Nephron (organoid): ENCODE measurements around the gene SLC9A3.

Experiments
- H3K27ac Mint-ChIP-seq, 3 experiments: 2 replicates each; pipeline ENCODE4 v1.8.0; 2020; ENCODE audit warnings: mixed read lengths in 3 of 3, mild to moderate bottlenecking in 2 of 3, moderate library complexity in 1 of 3
- H3K27me3 Mint-ChIP-seq: 2 replicates; pipeline ENCODE4 v1.8.0; 2021; ENCODE audit warnings: low read depth, mild to moderate bottlenecking, moderate library complexity, mixed read lengths
- H3K36me3 Mint-ChIP-seq: 2 replicates; pipeline ENCODE4 v1.8.0; 2020; ENCODE audit warnings: low read depth, mixed read lengths
- H3K4me1 Mint-ChIP-seq: 2 replicates; pipeline ENCODE4 v1.8.0; 2020; ENCODE audit warnings: mixed read lengths
- H3K4me3 Mint-ChIP-seq, 3 experiments: 2 replicates each; pipeline ENCODE4 v1.8.0; 2020; ENCODE audit warnings: mild to moderate bottlenecking in 3 of 3, mixed read lengths in 3 of 3, moderate library complexity in 2 of 3
- H3K9me3 Mint-ChIP-seq: 2 replicates; pipeline ENCODE4 v1.8.0; 2020; ENCODE audit warnings: mixed read lengths
- TF ChIP-seq, protein P1 (sequence below), 3 experiments: fragments of 200-600 bp; sonication (generic); IDR thresholded peaks; one replicate each; pipeline ENCODE4 v1.5.0; 2021; ENCODE audit warnings: antibody characterized with exemption in 3 of 3; ENCODE audit not compliant: unreplicated experiment in 3 of 3

Gene SLC9A3

GRCh38 chr5:483434-484140 is 40.7 kb downstream of the SLC9A3 start:
- H3K9me3 Mint-ChIP-seq, result no peaks in the 10 kb centered on the region
- H3K27ac Mint-ChIP-seq, result no peak overlapping the region
- H3K4me1 Mint-ChIP-seq, result no peaks in the 10 kb centered on the region
- H3K4me3 Mint-ChIP-seq, result no peak overlapping the region
- TF ChIP-seq, protein P1, sequence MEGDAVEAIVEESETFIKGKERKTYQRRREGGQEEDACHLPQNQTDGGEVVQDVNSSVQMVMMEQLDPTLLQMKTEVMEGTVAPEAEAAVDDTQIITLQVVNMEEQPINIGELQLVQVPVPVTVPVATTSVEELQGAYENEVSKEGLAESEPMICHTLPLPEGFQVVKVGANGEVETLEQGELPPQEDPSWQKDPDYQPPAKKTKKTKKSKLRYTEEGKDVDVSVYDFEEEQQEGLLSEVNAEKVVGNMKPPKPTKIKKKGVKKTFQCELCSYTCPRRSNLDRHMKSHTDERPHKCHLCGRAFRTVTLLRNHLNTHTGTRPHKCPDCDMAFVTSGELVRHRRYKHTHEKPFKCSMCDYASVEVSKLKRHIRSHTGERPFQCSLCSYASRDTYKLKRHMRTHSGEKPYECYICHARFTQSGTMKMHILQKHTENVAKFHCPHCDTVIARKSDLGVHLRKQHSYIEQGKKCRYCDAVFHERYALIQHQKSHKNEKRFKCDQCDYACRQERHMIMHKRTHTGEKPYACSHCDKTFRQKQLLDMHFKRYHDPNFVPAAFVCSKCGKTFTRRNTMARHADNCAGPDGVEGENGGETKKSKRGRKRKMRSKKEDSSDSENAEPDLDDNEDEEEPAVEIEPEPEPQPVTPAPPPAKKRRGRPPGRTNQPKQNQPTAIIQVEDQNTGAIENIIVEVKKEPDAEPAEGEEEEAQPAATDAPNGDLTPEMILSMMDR (IDR thresholded peaks at IDR 0.05; ENCODE audit: unreplicated experiment in 3 of 3), result no peak
- H3K27me3 Mint-ChIP-seq, result peaks cover 4% of the 10 kb centered on the region
- H3K36me3 Mint-ChIP-seq, result no peaks in the 10 kb centered on the region

DNA sequence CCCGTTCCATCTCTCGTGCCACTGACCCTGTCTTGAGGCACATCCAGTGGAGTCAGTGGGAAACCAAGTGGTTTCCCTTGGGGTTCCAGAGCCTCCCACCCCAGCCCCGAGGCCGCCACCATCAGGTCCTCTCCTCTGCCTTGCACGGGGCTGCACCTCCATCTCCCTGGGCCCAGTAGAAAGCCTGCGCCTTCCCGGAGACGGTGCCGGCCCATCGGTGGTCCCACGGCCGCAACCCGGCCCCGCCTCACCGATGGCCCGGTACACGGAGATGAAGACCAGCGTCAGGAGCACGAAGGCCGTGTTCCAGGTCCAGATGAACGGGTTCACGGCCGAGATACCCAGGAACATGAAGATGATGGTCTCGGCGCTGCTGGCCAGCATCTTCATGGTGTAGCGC is 41.2 kb downstream of the SLC9A3 start:
- no peaks in the 10 kb centered on the region for H3K9me3 Mint-ChIP-seq
- H3K4me1 Mint-ChIP-seq, result no peaks in the 10 kb centered on the region
- peaks cover 4% of the 10 kb centered on the region for H3K27me3 Mint-ChIP-seq
- H3K36me3 Mint-ChIP-seq, result no peaks in the 10 kb centered on the region
- H3K27ac Mint-ChIP-seq, result no peak overlapping the region
- H3K4me3 Mint-ChIP-seq, result no peak overlapping the region
- TF ChIP-seq, protein P1 (IDR thresholded peaks at IDR 0.05; ENCODE audit: unreplicated experiment in 3 of 3), result no peak

DNA sequence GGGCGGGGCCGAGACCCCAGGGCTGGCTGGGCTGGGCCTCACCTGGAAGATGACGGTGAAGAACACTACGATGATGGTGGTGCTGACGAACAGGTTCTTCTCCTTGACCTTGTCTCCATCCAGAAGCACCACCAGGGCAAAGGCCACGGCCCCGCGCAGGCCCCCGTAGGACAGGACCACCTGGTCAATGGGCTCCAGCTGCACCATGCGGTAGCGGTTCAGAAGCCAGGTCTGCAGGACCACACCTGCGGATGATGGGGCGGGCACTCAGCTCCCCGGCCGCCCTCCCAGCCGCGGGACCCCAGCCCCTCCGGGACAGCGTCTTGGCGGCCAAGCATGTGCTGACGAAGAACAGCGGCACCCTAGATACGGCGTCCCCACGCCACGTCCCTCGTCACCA is 41.7 kb downstream of the SLC9A3 start:
- no peaks in the 10 kb centered on the region for H3K4me1 Mint-ChIP-seq
- no peak overlapping the region for H3K4me3 Mint-ChIP-seq
- TF ChIP-seq, protein P1 (IDR thresholded peaks at IDR 0.05; ENCODE audit: unreplicated experiment in 3 of 3), result no peak
- no peaks in the 10 kb centered on the region for H3K9me3 Mint-ChIP-seq
- H3K27ac Mint-ChIP-seq, result no peak overlapping the region
- H3K27me3 Mint-ChIP-seq, result peaks cover 8% of the 10 kb centered on the region
- H3K36me3 Mint-ChIP-seq, result no peaks in the 10 kb centered on the region

GRCh38 chr5:482021-482420 is 42.2 kb downstream of the SLC9A3 start:
- Mint-ChIP-seq H3K4me1 (no peaks in the 10 kb centered on the region), H3K4me3 (no peak overlapping the region), H3K27ac (no peak overlapping the region), H3K9me3 (no peaks in the 10 kb centered on the region), H3K27me3 (peaks cover 12% of the 10 kb centered on the region), H3K36me3 (no peaks in the 10 kb centered on the region)
- TF ChIP-seq, protein P1 (IDR thresholded peaks at IDR 0.05; ENCODE audit: unreplicated experiment in 3 of 3), result no peak

- no peaks in the 10 kb centered on the region for H3K4me1 Mint-ChIP-seq
- H3K27ac Mint-ChIP-seq, result no peak overlapping the region
- no peaks in the 10 kb centered on the region for H3K36me3 Mint-ChIP-seq
- H3K4me3 Mint-ChIP-seq, result no peak overlapping the region
- no peaks in the 10 kb centered on the region for H3K9me3 Mint-ChIP-seq
- TF ChIP-seq, protein P1 (IDR thresholded peaks at IDR 0.05; ENCODE audit: unreplicated experiment in 3 of 3), result no peak
- H3K27me3 Mint-ChIP-seq, result peaks cover 19% of the 10 kb centered on the region
These were observed 42.9 kb downstream of the SLC9A3 start for GRCh38 chr5:481347-481746.
